ENCODE data around the gene MARCHF4.

GRCh38 chr2:216402751-216403150, 30.5 kb upstream of the MARCHF4 start:
- TF ChIP-seq CTCF (IDR thresholded peaks at IDR 0.05; ENCODE audit: poor library complexity) (no peak), EZH2 (IDR thresholded peaks at IDR 0.05; ENCODE audit: borderline replicate concordance) (no peak), EZH2phosphoT487 (IDR thresholded peaks at IDR 0.05; ENCODE audit: low read depth, severe bottlenecking, unreplicated experiment) (no peak)

All from hepatocyte (in vitro differentiated cells).